NCI-H345 (cell line): ENCODE results near the gene NOP14.
"Not testable (repeated sequence)": the region's sequence is repeated elsewhere in the genome, so short reads cannot be mapped to it uniquely, and the experiment has no call there.

Experiments
- DNase-seq: peaks from one replicate; lab custom pipeline; 2025; lab: John Stamatoyannopoulos, UW

The NOP14 gene

DNA sequence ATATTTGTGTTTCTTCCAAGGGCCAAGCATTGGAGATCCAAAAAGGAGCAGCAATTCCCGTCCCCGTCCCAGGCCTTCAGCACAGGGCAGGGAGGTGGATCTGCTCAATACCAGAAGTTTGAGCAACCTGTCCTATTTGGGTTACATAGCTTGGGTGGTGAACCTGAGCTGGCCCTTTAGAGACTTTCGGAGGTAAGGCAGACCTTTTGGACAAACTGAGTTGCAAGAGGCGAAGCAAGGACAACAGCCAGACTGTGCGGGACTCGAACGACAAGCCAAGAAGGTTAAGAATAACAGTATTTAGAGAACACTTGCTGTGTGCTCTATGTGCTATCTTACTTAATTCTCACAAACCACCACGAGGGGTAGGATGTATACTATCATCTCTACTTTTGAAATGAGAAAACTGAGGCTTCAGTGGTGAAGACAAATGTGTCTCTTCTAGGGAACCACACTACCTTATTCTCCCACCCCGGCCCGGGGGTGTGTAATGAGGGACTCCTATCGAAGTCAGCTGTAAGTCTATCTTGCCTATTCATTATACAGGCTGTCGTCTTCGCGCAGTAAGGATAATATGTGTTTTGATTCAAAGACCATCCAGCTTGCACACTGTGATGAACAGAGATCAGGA, 1.3 kb downstream of the NOP14 start:
- no peak for DNase-seq

DNA sequence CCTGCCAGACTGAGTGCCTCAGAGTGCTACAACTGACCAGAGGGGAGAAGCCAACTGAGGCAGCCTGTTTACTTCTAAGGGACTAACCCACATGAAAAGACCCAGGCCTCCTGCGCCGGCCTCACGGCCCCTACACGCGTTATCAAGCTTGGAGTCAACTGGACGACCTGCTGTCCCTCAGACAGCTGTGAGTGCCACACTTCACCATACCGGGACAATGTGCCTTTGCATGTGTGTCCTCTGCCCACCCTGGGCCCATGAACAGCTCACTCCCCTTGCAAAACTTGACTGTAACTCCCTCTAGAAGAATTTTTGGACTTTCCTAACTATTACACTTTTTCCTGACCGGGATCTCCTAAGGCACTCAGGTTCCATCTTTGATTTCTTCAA, 1.8 kb downstream of the NOP14 start:
- DNase-seq: no peak

DNA sequence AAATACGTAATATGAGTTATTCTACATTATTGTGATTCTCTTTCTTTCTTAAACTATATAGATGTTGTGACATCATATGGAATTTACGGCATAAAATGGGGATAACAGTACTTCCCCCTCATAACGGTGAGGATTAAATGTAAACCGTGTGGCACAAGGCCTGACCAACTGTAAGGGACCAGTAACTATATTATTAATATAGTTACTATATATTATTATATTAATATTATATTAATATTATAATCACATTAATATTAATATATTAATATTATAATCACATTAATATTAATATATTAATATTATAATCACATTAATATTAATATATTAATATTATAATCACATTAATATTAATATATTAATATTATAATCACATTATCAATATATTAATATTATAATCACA, 2.8 kb downstream of the NOP14 start:
- DNase-seq: not testable (repeated sequence)

GRCh38 chr4:2958446-2958845, 4.8 kb downstream of the NOP14 start:
- no peak for DNase-seq

GRCh38 chr4:2955186-2956044, 7.8 kb downstream of the NOP14 start:
- DNase-seq: not testable (repeated sequence)

DNA sequence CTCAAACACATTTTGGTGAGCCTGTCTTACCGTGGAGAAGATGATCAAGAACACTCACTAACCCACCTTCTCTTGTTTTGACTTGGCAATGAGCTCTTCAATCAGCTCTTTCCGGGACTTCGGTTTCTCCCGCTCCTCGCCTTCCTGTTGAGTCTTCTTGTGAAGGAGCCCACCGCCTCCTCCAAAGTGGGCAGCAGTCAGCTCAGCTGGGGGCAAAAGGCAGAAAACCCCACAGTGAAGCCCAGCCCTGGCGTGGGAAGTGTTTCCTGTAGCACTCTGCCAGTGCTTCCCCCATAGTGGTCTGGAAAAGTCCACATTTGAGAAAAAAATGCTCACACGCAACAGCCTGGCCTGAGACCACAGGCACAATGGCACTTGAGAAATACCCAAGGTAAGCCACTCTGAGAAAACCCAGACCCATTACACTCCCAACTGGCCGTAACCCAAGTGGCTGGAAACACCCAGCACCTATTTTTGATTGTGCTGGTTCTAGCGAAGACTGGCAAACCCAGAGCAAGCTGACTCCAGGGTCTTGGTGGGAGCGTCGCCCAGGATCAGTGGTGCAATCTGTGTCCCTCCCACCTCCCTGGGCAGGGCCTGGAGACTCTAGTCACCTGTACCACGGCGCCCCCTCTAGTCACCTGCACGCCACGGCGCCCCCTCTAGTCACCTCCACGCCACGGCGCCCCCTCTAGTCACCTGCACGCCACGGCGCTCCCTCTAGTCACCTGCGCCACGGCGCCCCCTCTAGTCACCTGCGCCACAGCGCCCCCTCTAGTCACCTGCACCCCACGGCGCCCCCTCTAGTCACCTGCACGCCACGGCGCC, 8.6 kb downstream of the NOP14 start:
- DNase-seq: no peak

- no peak for DNase-seq
Measured at GRCh38 chr4:2953496-2953895, 9.7 kb downstream of the NOP14 start.

- no peak for DNase-seq
Measured at GRCh38 chr4:2950221-2950989, 12.8 kb downstream of the NOP14 start.

GRCh38 chr4:2949782-2950125, 13.5 kb downstream of the NOP14 start:
- no peak for DNase-seq

GRCh38 chr4:2948895-2949781, 14.1 kb downstream of the NOP14 start:
- no peak for DNase-seq

GRCh38 chr4:2947926-2948325, 15.3 kb downstream of the NOP14 start:
- no peak for DNase-seq

DNA sequence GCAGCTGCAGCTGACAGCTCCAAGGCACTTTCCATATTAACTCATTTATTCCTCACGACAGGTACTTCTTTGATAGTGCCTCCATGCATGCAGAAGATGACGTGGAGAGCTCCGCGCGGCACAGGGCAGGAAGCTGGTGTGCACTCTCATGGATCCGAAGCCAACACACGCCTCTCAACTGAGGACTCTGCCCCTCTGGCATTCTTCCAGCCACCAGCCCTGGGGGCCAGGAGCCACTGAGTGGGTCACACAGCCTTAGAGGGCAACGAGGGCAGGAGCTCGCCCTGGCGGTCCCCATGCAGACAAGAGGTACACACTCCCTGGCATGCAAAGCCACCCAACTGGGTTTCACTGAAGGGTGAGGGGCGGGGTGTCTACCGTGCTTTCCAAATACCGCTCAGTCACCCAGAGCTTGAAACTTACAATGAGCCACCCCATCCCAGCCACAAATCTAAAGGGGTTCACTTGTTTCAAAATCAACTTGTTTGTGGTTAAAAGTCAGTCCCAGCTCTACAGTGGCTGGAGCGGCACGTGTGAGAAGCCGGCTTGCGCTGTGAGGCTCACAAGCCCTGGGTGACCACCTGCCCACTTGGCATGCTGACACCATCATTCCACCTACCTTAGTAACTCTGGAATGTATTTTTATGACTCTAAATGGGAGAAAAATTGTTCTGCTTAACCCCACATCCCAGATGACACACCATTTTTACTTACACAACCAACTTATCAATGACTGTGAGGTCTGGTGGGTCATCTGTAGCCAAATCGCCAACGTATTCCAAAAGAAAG, 16.2 kb downstream of the NOP14 start:
- DNase-seq: no peak

- not testable (repeated sequence) for DNase-seq
Measured at GRCh38 chr4:2945619-2946604, 17.3 kb downstream of the NOP14 start.

- no peak for DNase-seq
Measured at GRCh38 chr4:2944586-2945526, 18.4 kb downstream of the NOP14 start.

DNA sequence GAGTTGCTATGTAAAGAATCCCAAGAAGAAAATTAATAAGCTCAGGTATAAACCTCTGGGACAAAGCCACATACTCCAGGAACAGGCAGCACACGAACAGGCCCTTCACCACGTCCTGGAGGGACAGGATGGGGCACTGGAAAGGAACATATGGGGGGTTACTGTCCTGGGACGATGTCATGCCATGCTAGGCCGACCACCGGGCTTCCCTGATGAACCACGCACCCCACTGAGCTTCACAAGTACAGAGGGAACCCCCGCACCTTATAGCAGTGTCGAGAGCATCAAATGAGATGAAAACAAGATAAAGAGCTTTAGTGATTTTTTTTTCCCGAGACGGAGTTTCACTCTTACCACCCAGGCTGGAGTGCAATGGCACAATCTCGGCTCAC, 19.1 kb downstream of the NOP14 start:
- DNase-seq: no peak

GRCh38 chr4:2943364-2944090, 19.7 kb downstream of the NOP14 start:
- no peak for DNase-seq
